Keratinocyte (primary cell): Measurements from ENCODE around the gene MAOA. TPM values are rescaled to one million over a fixed set of nuclear protein-coding genes. Genes with fewer than 3 reads are reported as not detected.

Experiments used
- DNase-seq: peaks from one replicate; pipeline ENCODE4 v3.0.0-alpha.2; 2011; ENCODE audit warnings: low read depth, missing footprints, low spot score
- FAIRE-seq: peaks from 2 replicates; lab custom pipeline; 2011; peaks lifted over from hg19 to GRCh38; lab: Jason Lieb, UNC
- H2AFZ ChIP-seq: 2 replicates; pipeline ENCODE4 v1.6.0; 2012; ENCODE audit warnings: low read length, control low read depth, inconsistent platforms; ENCODE audit not compliant: control insufficient read depth
- H3K27ac ChIP-seq: 2 replicates; pipeline ENCODE4 v1.5.1; 2011; ENCODE audit warnings: low read length; ENCODE audit not compliant: control insufficient read depth, insufficient read depth
- H3K27me3 ChIP-seq: 3 replicates; pipeline ENCODE4 v1.6.0; 2011; ENCODE audit warnings: low read length; ENCODE audit not compliant: control insufficient read depth, insufficient read depth; ENCODE audit errors: extremely low read depth
- H3K36me3 ChIP-seq, 2 experiments: 2 replicates in 1 of 2; 3 replicates in 1 of 2; pipeline ENCODE4 v1.5.1; 2011; ENCODE audit warnings: low read length in 2 of 2, mild to moderate bottlenecking in 1 of 2; ENCODE audit not compliant: control insufficient read depth in 2 of 2, insufficient read depth in 2 of 2; ENCODE audit errors: extremely low read depth in 1 of 2
- H3K4me1 ChIP-seq: 3 replicates; pipeline ENCODE4 v1.5.1; 2011; ENCODE audit warnings: low read length; ENCODE audit not compliant: control insufficient read depth, insufficient read depth; ENCODE audit errors: extremely low read depth
- H3K4me2 ChIP-seq: 3 replicates; pipeline ENCODE4 v1.6.0; 2011; ENCODE audit warnings: low read depth, low read length; ENCODE audit not compliant: control insufficient read depth, insufficient read depth; ENCODE audit errors: extremely low read depth
- H3K4me3 ChIP-seq, 3 experiments: fragments of 200-600 bp in 1 of 3; sonication (generic) in 1 of 3; 2 replicates in 2 of 3; 3 replicates in 1 of 3; pipeline ENCODE4 v1.5.1; 2011 to 2016; ENCODE audit warnings: low read length in 3 of 3, mild to moderate bottlenecking in 3 of 3, control low read depth in 2 of 3, inconsistent platforms in 1 of 3, low read depth in 1 of 3, mixed read lengths in 1 of 3, mixed run types in 1 of 3, moderate library complexity in 1 of 3; ENCODE audit not compliant: control insufficient read depth in 2 of 3, insufficient read depth in 2 of 3; ENCODE audit errors: extremely low read depth in 1 of 3
- H3K79me2 ChIP-seq: 2 replicates; pipeline ENCODE4 v1.6.0; 2012; ENCODE audit warnings: low read length; ENCODE audit not compliant: control insufficient read depth, insufficient read depth
- H3K9ac ChIP-seq: 3 replicates; pipeline ENCODE4 v1.6.0; 2011; ENCODE audit warnings: low read length; ENCODE audit not compliant: control insufficient read depth, insufficient read depth; ENCODE audit errors: extremely low read depth
- H3K9me1 ChIP-seq: 3 replicates; pipeline ENCODE4 v1.6.0; 2011; ENCODE audit warnings: low read length; ENCODE audit not compliant: control insufficient read depth, insufficient read depth; ENCODE audit errors: extremely low read depth
- H3K9me3 ChIP-seq: 2 replicates; pipeline ENCODE4 v1.5.1; 2012; ENCODE audit warnings: low read depth, low read length; ENCODE audit not compliant: control insufficient read depth
- H4K20me1 ChIP-seq: 3 replicates; pipeline ENCODE4 v1.6.0; 2011; ENCODE audit warnings: low read length; ENCODE audit not compliant: control insufficient read depth, insufficient read depth; ENCODE audit errors: extremely low read depth
- EZH2 ChIP-seq: IDR thresholded peaks from one replicate; pipeline ENCODE4 v1.6.1; 2012; ENCODE audit warnings: inconsistent platforms, mild to moderate bottlenecking, low read length, moderate library complexity
- dilution Hi-C: fragments of 300-500 bp; cut with MboI; formaldehyde crosslinking; loops from one replicate; pipeline ENCODE4 v1.7.0; 2020; ENCODE audit warnings: low sequenced_read_pairs; ENCODE audit not compliant: extremely low pct_ligation_motif_present
- polyA plus RNA-seq, 5 experiments: library from polyadenylated mRNA; depleted of rRNA in 3 of 5; stranded (reverse) in 3 of 5; stranded (forward) in 1 of 5; unstranded in 1 of 5; fragments of >200 nt; gene quantifications; 1 replicate in 1 of 5; 2 replicates in 3 of 5; 3 replicates in 1 of 5; pipeline versions ENCODE4 v1.2.1 to v1.2.3, GENCODE V29; 2011 to 2012; ENCODE audit warnings: missing spikeins in 2 of 5, low read depth in 1 of 5, low replicate concordance in 1 of 5
- TF ChIP-seq, protein P1 (sequence below), 3 experiments: IDR thresholded peaks in 1 of 3; conservative IDR thresholded peaks in 1 of 3; optimal IDR thresholded peaks in 1 of 3; 2 replicates in 2 of 3; 3 replicates in 1 of 3; pipeline versions ENCODE3 to v1.5.1; 2011; ENCODE audit warnings: low read length in 3 of 3, mild to moderate bottlenecking in 3 of 3, moderate library complexity in 2 of 3, control low read depth in 1 of 3, inconsistent platforms in 1 of 3; ENCODE audit not compliant: insufficient read depth in 2 of 3; ENCODE audit errors: extremely low read depth in 1 of 3

MAOA gene
- polyA plus RNA-seq, 1 donor (not counting 4 experiments of a cell fraction or from before 2014, with no cell fraction given), result 69.7 TPM

- H3K9ac ChIP-seq, result peak overlapping the region; percentile 36
- dilution Hi-C loops, result no loop called here
- H2AFZ ChIP-seq, result no peak overlapping the region
- H3K79me2 ChIP-seq, result no peaks in the 10 kb centered on the region
- peaks cover 2% of the 10 kb centered on the region for H3K9me3 ChIP-seq
- H3K36me3 ChIP-seq, result no peaks in the 10 kb centered on the region
- H3K27me3 ChIP-seq, result no peaks in the 10 kb centered on the region
- H3K4me3 ChIP-seq, result no peak overlapping the region
- FAIRE-seq (no peak), DNase-seq (no peak)
- TF ChIP-seq, protein P1, sequence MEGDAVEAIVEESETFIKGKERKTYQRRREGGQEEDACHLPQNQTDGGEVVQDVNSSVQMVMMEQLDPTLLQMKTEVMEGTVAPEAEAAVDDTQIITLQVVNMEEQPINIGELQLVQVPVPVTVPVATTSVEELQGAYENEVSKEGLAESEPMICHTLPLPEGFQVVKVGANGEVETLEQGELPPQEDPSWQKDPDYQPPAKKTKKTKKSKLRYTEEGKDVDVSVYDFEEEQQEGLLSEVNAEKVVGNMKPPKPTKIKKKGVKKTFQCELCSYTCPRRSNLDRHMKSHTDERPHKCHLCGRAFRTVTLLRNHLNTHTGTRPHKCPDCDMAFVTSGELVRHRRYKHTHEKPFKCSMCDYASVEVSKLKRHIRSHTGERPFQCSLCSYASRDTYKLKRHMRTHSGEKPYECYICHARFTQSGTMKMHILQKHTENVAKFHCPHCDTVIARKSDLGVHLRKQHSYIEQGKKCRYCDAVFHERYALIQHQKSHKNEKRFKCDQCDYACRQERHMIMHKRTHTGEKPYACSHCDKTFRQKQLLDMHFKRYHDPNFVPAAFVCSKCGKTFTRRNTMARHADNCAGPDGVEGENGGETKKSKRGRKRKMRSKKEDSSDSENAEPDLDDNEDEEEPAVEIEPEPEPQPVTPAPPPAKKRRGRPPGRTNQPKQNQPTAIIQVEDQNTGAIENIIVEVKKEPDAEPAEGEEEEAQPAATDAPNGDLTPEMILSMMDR (optimal IDR thresholded peaks at IDR 0.05 in 1 of 3, IDR thresholded peaks at IDR 0.05 in 1 of 3, conservative IDR thresholded peaks at IDR 0.05 in 1 of 3; ENCODE audit: extremely low read depth in 1 of 3, insufficient read depth in 2 of 3, low read length in 3 of 3), result no peak
- TF ChIP-seq EZH2, result no peak
- peak overlapping the region; percentile 93 for H3K27ac ChIP-seq
- H3K4me1 ChIP-seq, result peaks cover 35% of the 10 kb centered on the region
- no peaks in the 10 kb centered on the region for H3K9me1 ChIP-seq
- no peaks in the 10 kb centered on the region for H4K20me1 ChIP-seq
- no peak overlapping the region for H3K4me2 ChIP-seq
These were observed 62.4 kb downstream of the MAOA start for GRCh38 chrX:43718546-43718945.

DNA sequence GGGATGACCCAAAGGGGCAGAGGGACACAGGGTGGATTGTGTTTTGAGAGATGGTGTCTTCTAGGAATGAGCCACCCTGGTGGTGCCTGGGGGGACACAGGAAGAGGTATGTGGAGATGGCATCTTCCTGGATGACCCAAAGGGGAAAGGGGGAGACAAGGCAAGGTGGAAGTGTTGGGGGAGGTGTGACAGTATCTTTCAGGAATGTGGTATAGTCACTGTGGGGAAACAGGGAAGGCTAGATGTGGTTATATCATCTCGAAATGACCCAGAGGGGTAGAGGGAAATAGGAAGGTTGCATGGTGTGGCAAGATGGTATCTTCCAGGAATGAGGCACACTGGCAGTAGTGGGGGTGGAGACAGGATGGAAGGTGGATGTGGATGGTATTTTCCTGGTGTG lies 62.9 kb downstream of the MAOA start:
- Histone ChIP-seq H3K79me2 (no peaks in the 10 kb centered on the region), H3K4me3 (no peak overlapping the region), H4K20me1 (no peaks in the 10 kb centered on the region), H3K36me3 (no peaks in the 10 kb centered on the region), H3K27me3 (no peaks in the 10 kb centered on the region), H3K9me3 (peaks cover 2% of the 10 kb centered on the region), H3K9me1 (no peaks in the 10 kb centered on the region), H3K4me2 (no peak overlapping the region), H3K9ac (no peak overlapping the region), H3K27ac (peak overlapping the region; percentile 93), H2AFZ (no peak overlapping the region), H3K4me1 (peaks cover 35% of the 10 kb centered on the region)
- dilution Hi-C loops, result no loop called here
- TF ChIP-seq, protein P1 (optimal IDR thresholded peaks at IDR 0.05 in 1 of 3, IDR thresholded peaks at IDR 0.05 in 1 of 3, conservative IDR thresholded peaks at IDR 0.05 in 1 of 3; ENCODE audit: extremely low read depth in 1 of 3, insufficient read depth in 2 of 3, low read length in 3 of 3), result no peak
- TF ChIP-seq EZH2, result no peak
- peak; percentile 88 for DNase-seq
- FAIRE-seq, result peak; percentile 41
